Measurements from ENCODE around the gene YBX1. TPM values are rescaled to one million over a fixed set of nuclear protein-coding genes. Genes with fewer than 3 reads are reported as not detected.

Gene YBX1
- total and polyA plus RNA-seq, 2 of the 13 experiments (the other 11 are each of a cell fraction or from before 2014, with no cell fraction given), result 339 to 628 TPM

- peak; percentile 87 for TF ChIP-seq RBM39 (IDR thresholded peaks at IDR 0.05; ENCODE audit: low read depth, low read length, poor library complexity, severe bottlenecking)
- no peak for TF ChIP-seq FOSL1 (CRISPR knock-in tag; IDR thresholded peaks at IDR 0.05; ENCODE audit: borderline replicate concordance)
- TF ChIP-seq ZSCAN29 (CRISPR knock-in tag; conservative IDR thresholded peaks at IDR 0.05), result peak; percentile 77; the same call in 1 of the 2 replicates
- TF ChIP-seq FOXO1 (CRISPR knock-in tag; IDR thresholded peaks at IDR 0.05), result no peak
- TF ChIP-seq ZNF383 (CRISPR knock-in tag; IDR thresholded peaks at IDR 0.05; ENCODE audit: borderline replicate concordance), result no peak
- no peak for TF ChIP-seq ATF5 (CRISPR knock-in tag; IDR thresholded peaks at IDR 0.05; ENCODE audit: low read depth)
- peak; percentile 53 for TF ChIP-seq ZNF605 (CRISPR knock-in tag; IDR thresholded peaks at IDR 0.05)
- TF ChIP-seq ZBTB39 (CRISPR knock-in tag; IDR thresholded peaks at IDR 0.05), result no peak
- no peak for TF ChIP-seq TARDBP (CRISPR knock-in tag; IDR thresholded peaks at IDR 0.05)
- peak; percentile 39 for TF ChIP-seq AGO1 (IDR thresholded peaks at IDR 0.05; ENCODE audit: low read depth, low read length, poor library complexity, severe bottlenecking)
- no peak for TF ChIP-seq ZSCAN5A (CRISPR knock-in tag; IDR thresholded peaks at IDR 0.05; ENCODE audit: borderline replicate concordance)
- TF ChIP-seq FOXP4 (CRISPR knock-in tag; IDR thresholded peaks at IDR 0.05), result 0 out of 2 replicates have a peak, but pooled peaks have one; percentile 27
- TF ChIP-seq POLR2AphosphoS5 (IDR thresholded peaks at IDR 0.05; ENCODE audit: low read depth, low read length), result peak; percentile 87
- no peak for TF ChIP-seq MLLT10 (CRISPR knock-in tag; IDR thresholded peaks at IDR 0.05)
- TF ChIP-seq MTF1 (CRISPR knock-in tag; IDR thresholded peaks at IDR 0.05), result no peak
- no peak for TF ChIP-seq KDM6A (CRISPR knock-in tag; IDR thresholded peaks at IDR 0.05; ENCODE audit: low read depth)
- TF ChIP-seq NR3C1 (CRISPR knock-in tag; IDR thresholded peaks at IDR 0.05), result no peak
- no peak for TF ChIP-seq ZNF569 (CRISPR knock-in tag; IDR thresholded peaks at IDR 0.05; ENCODE audit: borderline replicate concordance)
- TF ChIP-seq ZNF326 (CRISPR knock-in tag; IDR thresholded peaks at IDR 0.05; ENCODE audit: borderline replicate concordance), result no peak
- no peak for TF ChIP-seq ZNF513 (CRISPR knock-in tag; conservative IDR thresholded peaks at IDR 0.05)
- no peak for TF ChIP-seq ZMYM2 (CRISPR knock-in tag; IDR thresholded peaks at IDR 0.05)
- peak; percentile 82 for TF ChIP-seq ZNF501 (CRISPR knock-in tag; IDR thresholded peaks at IDR 0.05)
- no peak for TF ChIP-seq BRCA1 (CRISPR knock-in tag; IDR thresholded peaks at IDR 0.05)
Measured at GRCh38 chr1:42681741-42682483, at the start of gene YBX1 (continued).

Data from HepG2 (cell line).